A549 (cell line): Measurements from ENCODE around the gene TLCD5. TPM values are rescaled to one million over a fixed set of nuclear protein-coding genes. Genes with fewer than 3 reads are reported as not detected.

Experiments used
- ATAC-seq, 2 experiments: fragments of 200-7000 bp in 1 of 2; fragments of >200 bp in 1 of 2; cut with Nextera tagmentation in 1 of 2; cut with Tn5 transposase in 1 of 2; 3 replicates each; pipeline versions ENCODE4 v1.8.0 to v1.9.1; 2018 to 2020; ENCODE audit warnings: mild to moderate bottlenecking in 1 of 2, moderate library complexity in 1 of 2
- CTCF ChIA-PET: fragments of 300-600 bp; sonication (Branson Sonifier 250); formaldehyde crosslinking; extraction: SDS; loops from one replicate; lab custom pipeline; 2021; ENCODE audit warnings: antibody characterized with exemption, inconsistent platforms; lab: Yijun Ruan, JAX
- POLR2A ChIA-PET: fragments of 350-600 bp; formaldehyde crosslinking; extraction: SDS; loops from one replicate; lab custom pipeline; 2021; ENCODE audit warnings: antibody characterized with exemption, inconsistent platforms; lab: Yijun Ruan, JAX
- DNase-seq, 2 experiments: peaks; one replicate each; pipeline versions ENCODE4 v3.0.0 to v3.0.0-alpha.2; 2011 to 2016; ENCODE audit warnings: low read depth in 1 of 2, low spot score in 1 of 2
- FAIRE-seq: peaks from 2 replicates; lab custom pipeline; 2011; peaks lifted over from hg19 to GRCh38; lab: Jason Lieb, UNC
- H3K27ac ChIP-seq, 2 experiments: fragments of >200 bp; sonication (Bioruptor Twin); formaldehyde crosslinking; 3 replicates each; pipeline ENCODE4 v1.5.1; 2016 to 2017
- H3K4me1 ChIP-seq: fragments of >200 bp; sonication (Bioruptor Twin); formaldehyde crosslinking; 3 replicates; pipeline ENCODE4 v1.6.1; 2016
- H3K4me2 ChIP-seq: fragments of >200 bp; sonication (Bioruptor Twin); formaldehyde crosslinking; 3 replicates; pipeline ENCODE4 v1.6.1; 2016
- H3K4me3 ChIP-seq: fragments of >200 bp; sonication (Bioruptor Twin); formaldehyde crosslinking; 3 replicates; pipeline ENCODE4 v1.5.1; 2016
- H3K9me3 ChIP-seq: fragments of >200 bp; sonication (Bioruptor Twin); formaldehyde crosslinking; 3 replicates; pipeline ENCODE4 v1.6.1; 2016
- CBX2 ChIP-seq: fragments of 200-600 bp; sonication (generic); IDR thresholded peaks from 2 replicates; pipeline ENCODE4 v1.6.1; 2016; ENCODE audit warnings: low read depth, mild to moderate bottlenecking, borderline replicate concordance
- CHD2 ChIP-seq: fragments of 150-350 bp; IDR thresholded peaks from 2 replicates; pipeline ENCODE4 v1.6.1; 2014; ENCODE audit warnings: low read length; ENCODE audit not compliant: partially characterized antibody
- CTCF ChIP-seq: fragments of >200 bp; sonication (Bioruptor Twin); formaldehyde crosslinking; IDR thresholded peaks from 3 replicates; pipeline ENCODE4 v1.5.1; 2016
- E2F6 ChIP-seq: IDR thresholded peaks from 2 replicates; pipeline ENCODE4 v1.6.1; 2012; ENCODE audit warnings: low read depth, borderline replicate concordance
- EHMT2 ChIP-seq: fragments of 200-600 bp; sonication (generic); IDR thresholded peaks from 2 replicates; pipeline ENCODE4 v1.6.1; 2016; ENCODE audit warnings: antibody characterized with exemption, low read depth, mild to moderate bottlenecking, moderate library complexity
- EP300 ChIP-seq, 2 experiments: fragments of >200 bp; sonication (Bioruptor Twin); formaldehyde crosslinking; IDR thresholded peaks; 2 replicates in 1 of 2; 3 replicates in 1 of 2; pipeline ENCODE4 v1.6.1; 2016 to 2017
- ESRRA ChIP-seq: fragments of 150-350 bp; IDR thresholded peaks from 2 replicates; pipeline ENCODE4 v1.6.1; 2014; ENCODE audit warnings: mild to moderate bottlenecking, low read length, borderline replicate concordance
- FOSB ChIP-seq: fragments of 250-450 bp; sonication (Bioruptor Pico); IDR thresholded peaks from 2 replicates; pipeline ENCODE4 v1.5.0; 2020; ENCODE audit warnings: mild to moderate bottlenecking, moderate library complexity
- FOSL2 ChIP-seq, 2 experiments: fragments of 450-650 bp in 1 of 2; fragments of >200 bp in 1 of 2; sonication (Bioruptor Twin) in 1 of 2; formaldehyde crosslinking; IDR thresholded peaks; 2 replicates each; pipeline versions ENCODE4 v1.5.0 to v1.6.1; 2016 to 2020; ENCODE audit warnings: mild to moderate bottlenecking in 1 of 2, moderate library complexity in 1 of 2
- GATA3 ChIP-seq: IDR thresholded peaks from 2 replicates; pipeline ENCODE4 v1.6.1; 2012; ENCODE audit warnings: borderline replicate concordance
- HDAC2 ChIP-seq: fragments of 200-600 bp; sonication (generic); IDR thresholded peaks from 2 replicates; pipeline ENCODE4 v1.6.1; 2016
- HES2 ChIP-seq: fragments of >200 bp; sonication (Bioruptor Twin); formaldehyde crosslinking; IDR thresholded peaks from 2 replicates; pipeline ENCODE4 v1.6.1; 2016
- HOXB13 ChIP-seq: fragments of 250-450 bp; sonication (Bioruptor Pico); IDR thresholded peaks from 2 replicates; pipeline ENCODE4 v1.5.0; 2020; ENCODE audit warnings: low read depth, mild to moderate bottlenecking, moderate library complexity
- HOXB5 ChIP-seq: fragments of 250-450 bp; sonication (Bioruptor Pico); IDR thresholded peaks from 2 replicates; pipeline ENCODE4 v1.5.0; 2020; ENCODE audit warnings: mild to moderate bottlenecking, moderate library complexity
- JUN ChIP-seq, 2 experiments: fragments of >200 bp; sonication (Bioruptor Twin); formaldehyde crosslinking; IDR thresholded peaks; 2 replicates in 1 of 2; 3 replicates in 1 of 2; pipeline ENCODE4 v1.6.1; 2016 to 2017
- KDM1A ChIP-seq: fragments of 200-600 bp; sonication (generic); IDR thresholded peaks from 2 replicates; pipeline ENCODE4 v1.6.1; 2016; ENCODE audit warnings: low read depth, mild to moderate bottlenecking
- MAX ChIP-seq: IDR thresholded peaks from 2 replicates; pipeline ENCODE4 v1.6.1; 2012
- MYC ChIP-seq: IDR thresholded peaks from 2 replicates; pipeline ENCODE4 v1.6.1; 2012; ENCODE audit warnings: mild to moderate bottlenecking, inconsistent platforms, low read length, improper control_type of control experiment, borderline replicate concordance
- PBX3 ChIP-seq: IDR thresholded peaks from 2 replicates; pipeline ENCODE4 v1.6.1; 2012
- PHF8 ChIP-seq: fragments of 200-600 bp; sonication (generic); IDR thresholded peaks from 2 replicates; pipeline ENCODE4 v1.6.1; 2016; ENCODE audit warnings: low read depth, mild to moderate bottlenecking, antibody characterized with exemption, moderate library complexity, borderline replicate concordance
- POLR2A ChIP-seq: IDR thresholded peaks from 2 replicates; pipeline ENCODE4 v1.6.1; 2012; ENCODE audit warnings: mild to moderate bottlenecking, low read length
- POLR2AphosphoS2 ChIP-seq: conservative IDR thresholded peaks from 2 replicates; pipeline ENCODE4 v1.6.1; 2012; ENCODE audit warnings: low read length, improper control_type of control experiment, inconsistent platforms
- RAD21 ChIP-seq, 2 experiments: fragments of >200 bp in 1 of 2; sonication (Bioruptor Twin) in 1 of 2; formaldehyde crosslinking in 1 of 2; IDR thresholded peaks in 1 of 2; conservative IDR thresholded peaks in 1 of 2; 2 replicates in 1 of 2; 3 replicates in 1 of 2; pipeline ENCODE4 v1.6.1; 2012 to 2018; ENCODE audit warnings: inconsistent platforms in 1 of 2
- RARB ChIP-seq: fragments of 250-450 bp; sonication (Bioruptor Pico); IDR thresholded peaks from 2 replicates; pipeline ENCODE4 v1.8.0; 2021; ENCODE audit warnings: mild to moderate bottlenecking, moderate library complexity
- RCOR1 ChIP-seq: fragments of 150-350 bp; IDR thresholded peaks from 2 replicates; pipeline ENCODE4 v1.6.1; 2014; ENCODE audit warnings: antibody characterized with exemption, low read length, low read depth
- REST ChIP-seq: fragments of 200-600 bp; sonication (generic); IDR thresholded peaks from 2 replicates; pipeline ENCODE4 v1.6.1; 2016; ENCODE audit warnings: antibody characterized with exemption, mild to moderate bottlenecking, moderate library complexity
- RFX5 ChIP-seq: fragments of 450-650 bp; IDR thresholded peaks from 2 replicates; pipeline ENCODE4 v1.7.1; 2014; ENCODE audit warnings: antibody characterized with exemption, mild to moderate bottlenecking, moderate library complexity
- TP53 ChIP-seq: fragments of 250-450 bp; sonication (Bioruptor Pico); IDR thresholded peaks from 2 replicates; pipeline ENCODE4 v1.5.0; 2021; ENCODE audit warnings: mild to moderate bottlenecking, moderate library complexity
- USF2 ChIP-seq: fragments of 450-650 bp; IDR thresholded peaks from 2 replicates; pipeline ENCODE4 v1.6.1; 2014; ENCODE audit warnings: antibody characterized with exemption
- ZC3H11A ChIP-seq: fragments of 450-650 bp; IDR thresholded peaks from 2 replicates; pipeline ENCODE4 v1.6.1; 2014; ENCODE audit warnings: antibody characterized with exemption, mild to moderate bottlenecking
- ZNF302 ChIP-seq: fragments of 250-450 bp; sonication (Bioruptor Pico); IDR thresholded peaks from 2 replicates; pipeline ENCODE4 v1.9.0; 2021; ENCODE audit warnings: inconsistent platforms, mild to moderate bottlenecking, moderate library complexity
- ZSCAN20 ChIP-seq: fragments of 250-450 bp; sonication (Bioruptor Pico); IDR thresholded peaks from 2 replicates; pipeline ENCODE4 v1.8.0; 2022; ENCODE audit warnings: mild to moderate bottlenecking, moderate library complexity
- WGBS: methylation state at CpG from one replicate; pipeline ENCODE4 v1.1.6; 2017; ENCODE audit errors: missing lambda C conversion rate; 5-methylcytosine and 5-hydroxymethylcytosine counted together
- polyA plus RNA-seq, 4 experiments: library from polyadenylated mRNA; depleted of rRNA in 3 of 4; stranded (reverse); fragments of >200 nt; fragmentation: RNase III in 1 of 4; extraction: RNeasy Plus Mini Kit Qiagen cat#74134 plus additional on column Dnase treatment in 1 of 4; gene quantifications; 2 replicates in 3 of 4; 3 replicates in 1 of 4; pipeline ENCODE4 v1.2.3, GENCODE V29; 2011 to 2017

The TLCD5 gene
- polyA plus RNA-seq, 2 of the 4 experiments (the other 2 are of a cell fraction): 5.8 to 12.9 TPM

- CTCF ChIA-PET: interaction anchor here (0.6 to 2.4 kb wide), 12 partner anchors 10 to 155 kb away, joined by 3 to 8 read pairs (median 4); no protein-coding TSS in a partner anchor
- peak within 1 kb of the TSS; percentile 96 for H3K4me2 ChIP-seq
- H3K9me3 ChIP-seq: no peaks in the 10 kb centered on the region
- ATAC-seq (peak; percentile 67 to 80), DNase-seq (peak; percentile 84 to 97), FAIRE-seq (no peak)
- POLR2A ChIA-PET: interaction anchor here (0.6 to 3.3 kb wide), 6 partner anchors 10 to 96 kb away, joined by 3 to 16 read pairs (median 4); partner anchors contain the start of gene TLCD5
- peak within 1 kb of the TSS; percentile 64 for H3K4me3 ChIP-seq
- WGBS: 0% methylated on average over 1 of the region's 92 CpGs
- H3K4me1 ChIP-seq: peaks cover 50% of the 10 kb centered on the region
- H3K27ac ChIP-seq: peak within 1 kb of the TSS; percentile 84 to 100
- TF ChIP-seq CHD2 (peak; percentile 74), MYC (peak; percentile 37; the same call in 1 of the 2 replicates), PBX3 (peak; percentile 92), FOSB (CRISPR knock-in tag) (no peak), EP300 (IDR thresholded peaks at IDR 0.05) (no peak), RFX5 (no peak), JUN (IDR thresholded peaks at IDR 0.05) (peak; percentile 3 to 73; a peak in 4 of 5 replicates), RCOR1 (no peak), GATA3 (peak; percentile 44; the same call in 1 of the 2 replicates), CTCF (peak; percentile 62), HOXB5 (CRISPR knock-in tag) (0 out of 2 replicates have a peak, but pooled peaks have one; percentile 55), KDM1A (no peak), EHMT2 (no peak), ESRRA (no peak), PHF8 (no peak; the same call in 1 of the 2 replicates), FOSL2 (IDR thresholded peaks at IDR 0.05) (no peak), FOSL2 (CRISPR knock-in tag; IDR thresholded peaks at IDR 0.05) (peak; percentile 23; the same call in 1 of the 2 replicates), ZC3H11A (no peak), POLR2AphosphoS2 (no peak), CBX2 (no peak), HDAC2 (no peak), USF2 (no peak), REST (no peak), POLR2A (peak; percentile 35; the same call in 1 of the 2 replicates), TP53 (no peak), E2F6 (peak; percentile 48; the same call in 1 of the 2 replicates), ZSCAN20 (CRISPR knock-in tag) (no peak), HOXB13 (no peak), RAD21 (conservative IDR thresholded peaks at IDR 0.05 in 1 of 2, IDR thresholded peaks at IDR 0.05 in 1 of 2) (peak in 1 of 2 experiments; percentile 39; a peak in 3 of 5 replicates), MAX (peak; percentile 74), ZNF302 (no peak), HES2 (no peak), RARB (CRISPR knock-in tag) (no peak)
Observed at GRCh38 chr11:120335908-120336640, 11.0 kb downstream of the TLCD5 start, which contains the start of gene ARHGEF12. Gene ARHGEF12, plus strand, starts transcription at chr11:120336413. Its CDS starts 831 bp downstream, at chr11:120337244.
